GM19452 (cell line): ENCODE data around the gene ADAMTS13.

Experiments
- ATAC-seq: cut with Tn5 transposase; IDR thresholded peaks from one replicate; pipeline ENCODE4 v1.9.1; 2021; ENCODE audit not compliant: unreplicated experiment

The ADAMTS13 gene

DNA sequence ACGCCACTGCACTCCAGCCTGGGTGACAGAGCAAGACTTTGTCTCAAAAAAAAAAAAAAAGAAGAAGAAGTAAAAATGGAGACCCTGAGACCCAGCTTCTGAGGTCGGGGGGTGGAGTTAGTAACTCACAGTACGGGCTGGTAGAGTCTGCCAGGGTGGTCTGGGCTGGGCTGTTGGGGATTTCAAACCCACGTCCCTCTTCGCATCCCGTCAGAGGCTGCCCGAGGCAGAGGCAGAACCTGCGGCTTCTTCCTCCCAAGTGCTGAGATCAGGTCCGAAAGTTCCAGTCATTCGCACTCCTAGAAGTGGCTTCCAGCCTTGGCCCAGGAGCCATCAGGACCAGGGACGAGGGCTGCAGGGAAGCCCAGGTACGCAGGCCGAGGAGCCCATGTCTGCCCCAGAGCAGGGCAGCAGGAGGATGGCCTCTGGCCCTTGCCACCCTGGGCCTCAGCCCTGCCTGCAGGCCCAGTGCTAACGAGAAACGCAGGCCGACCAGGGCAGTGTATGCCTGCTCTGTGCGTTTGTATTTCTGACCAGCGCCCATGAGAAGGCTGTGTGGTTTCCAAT, 66.6 kb downstream of the ADAMTS13 start:
- ATAC-seq = no peak

DNA sequence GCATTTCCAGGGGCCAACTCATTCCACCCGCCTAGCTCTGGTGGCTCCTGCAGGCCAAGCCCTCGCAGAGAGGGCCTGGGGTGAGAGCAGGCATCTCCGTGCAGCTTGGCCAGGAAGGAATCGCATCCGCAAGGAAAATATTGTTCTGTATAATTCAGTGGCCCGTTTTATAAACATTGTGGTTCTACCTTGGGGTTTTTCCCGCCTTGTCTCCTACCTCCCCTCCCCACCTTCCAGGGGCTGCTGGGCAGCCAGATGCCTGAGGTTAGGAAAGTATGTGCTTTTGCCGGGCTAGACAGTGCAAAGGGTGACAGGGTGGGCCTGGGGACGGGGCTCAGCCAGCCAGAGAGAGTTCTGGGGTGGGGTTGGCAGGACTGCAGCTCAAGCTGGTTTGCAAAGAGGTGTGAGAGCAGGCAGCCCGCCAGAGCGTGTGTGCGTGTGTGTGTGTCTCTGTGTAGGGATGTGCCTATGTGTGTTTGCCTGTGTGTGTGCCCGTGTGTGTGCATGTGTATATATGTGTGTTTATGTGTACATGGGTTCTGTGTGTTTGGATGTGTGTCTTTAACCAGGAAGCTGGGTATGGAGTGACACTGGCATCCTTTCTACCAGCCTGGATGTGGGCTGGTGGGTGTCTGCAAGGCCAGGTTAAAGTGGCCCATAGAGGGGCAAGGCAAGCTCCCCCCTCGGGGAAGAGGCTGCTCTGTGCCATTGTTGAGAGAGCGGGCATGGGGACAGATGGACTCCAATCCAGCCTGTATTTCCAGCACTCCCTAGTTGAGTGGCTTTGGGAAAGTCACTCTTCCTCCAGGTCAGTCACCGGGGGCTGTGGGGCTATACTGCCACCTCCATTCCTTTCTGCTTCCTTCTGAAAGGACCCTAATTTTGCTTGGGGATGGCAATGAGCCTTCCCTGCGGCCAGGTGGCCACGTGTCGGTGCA, 67.4 kb downstream of the ADAMTS13 start:
- no peak for ATAC-seq

DNA sequence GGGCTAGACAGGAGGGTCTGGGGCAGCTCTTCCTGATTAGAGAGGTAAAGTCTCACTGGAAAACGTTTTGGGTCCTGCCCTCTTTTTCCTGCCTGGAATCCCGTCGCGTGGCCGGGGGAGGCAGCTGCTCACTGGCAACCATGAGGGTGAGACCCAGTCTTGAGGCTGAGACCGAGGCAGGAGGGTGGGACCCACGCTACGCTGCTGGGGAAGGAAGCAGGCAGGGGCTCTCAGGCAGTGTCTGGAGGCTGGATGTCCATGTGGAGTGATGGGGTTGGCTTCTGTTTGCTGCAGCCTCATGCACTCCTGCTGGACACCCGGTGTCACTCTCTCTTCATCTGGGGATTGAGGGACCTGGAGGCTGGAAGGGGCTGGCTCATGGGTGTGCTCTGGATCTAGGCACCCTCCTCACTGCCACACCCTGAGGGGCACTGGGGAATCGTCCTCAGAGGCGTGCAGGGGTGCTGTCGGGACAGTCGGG, 68.1 kb downstream of the ADAMTS13 start:
- no peak for ATAC-seq

DNA sequence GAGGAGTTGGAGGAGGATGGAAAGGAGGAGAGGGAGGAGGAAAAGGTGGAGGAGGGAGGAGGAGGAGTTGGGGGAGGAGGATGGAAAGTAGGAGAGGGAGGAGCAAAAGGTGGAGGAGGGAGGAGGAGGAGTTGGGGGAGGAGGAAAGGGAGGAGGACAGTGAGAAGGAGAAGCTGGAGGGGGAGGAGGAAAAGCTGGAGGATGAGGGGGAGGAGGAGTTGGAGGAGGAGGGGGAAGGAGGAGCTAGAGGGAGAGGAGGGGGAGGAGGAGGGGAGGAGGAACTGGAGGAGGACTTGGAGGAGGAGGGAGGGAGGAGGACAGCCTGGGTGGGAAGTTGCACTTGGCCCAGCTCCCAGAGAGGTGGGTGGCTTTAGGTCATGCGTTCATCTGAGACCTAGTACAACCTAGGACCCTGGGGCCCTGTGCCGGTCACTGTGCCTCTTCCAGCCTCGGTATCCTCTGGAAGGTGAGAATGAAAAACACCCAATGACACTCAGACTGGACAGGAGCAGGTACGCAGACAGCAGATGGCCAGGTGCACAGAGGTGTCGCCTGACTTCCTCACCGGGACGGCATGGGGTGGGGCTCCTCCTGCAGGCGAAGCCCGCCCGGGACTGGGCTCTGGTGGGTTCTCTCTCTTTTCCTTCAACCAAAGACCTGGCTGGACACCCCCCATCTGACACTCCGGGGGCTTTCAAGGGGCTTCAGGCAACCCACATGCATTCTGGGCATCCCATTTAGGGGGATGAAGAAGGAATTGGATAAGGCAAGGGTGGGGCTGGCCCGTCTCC, 68.9 kb downstream of the ADAMTS13 start:
- no peak for ATAC-seq

DNA sequence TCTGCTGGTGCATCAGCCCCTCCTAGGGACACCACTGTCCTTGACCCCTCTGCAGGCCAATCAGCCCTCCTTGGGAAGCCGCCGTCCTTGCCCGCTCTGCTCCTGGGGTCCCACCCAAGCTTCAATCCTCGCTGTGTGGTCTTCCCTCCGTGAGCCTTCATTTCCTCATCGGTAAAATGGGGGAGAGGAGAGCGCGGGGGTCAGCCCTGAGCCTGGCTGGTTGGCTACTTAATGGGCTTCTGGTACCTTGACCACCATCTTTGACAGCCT, 69.4 kb downstream of the ADAMTS13 start:
- no peak for ATAC-seq

DNA sequence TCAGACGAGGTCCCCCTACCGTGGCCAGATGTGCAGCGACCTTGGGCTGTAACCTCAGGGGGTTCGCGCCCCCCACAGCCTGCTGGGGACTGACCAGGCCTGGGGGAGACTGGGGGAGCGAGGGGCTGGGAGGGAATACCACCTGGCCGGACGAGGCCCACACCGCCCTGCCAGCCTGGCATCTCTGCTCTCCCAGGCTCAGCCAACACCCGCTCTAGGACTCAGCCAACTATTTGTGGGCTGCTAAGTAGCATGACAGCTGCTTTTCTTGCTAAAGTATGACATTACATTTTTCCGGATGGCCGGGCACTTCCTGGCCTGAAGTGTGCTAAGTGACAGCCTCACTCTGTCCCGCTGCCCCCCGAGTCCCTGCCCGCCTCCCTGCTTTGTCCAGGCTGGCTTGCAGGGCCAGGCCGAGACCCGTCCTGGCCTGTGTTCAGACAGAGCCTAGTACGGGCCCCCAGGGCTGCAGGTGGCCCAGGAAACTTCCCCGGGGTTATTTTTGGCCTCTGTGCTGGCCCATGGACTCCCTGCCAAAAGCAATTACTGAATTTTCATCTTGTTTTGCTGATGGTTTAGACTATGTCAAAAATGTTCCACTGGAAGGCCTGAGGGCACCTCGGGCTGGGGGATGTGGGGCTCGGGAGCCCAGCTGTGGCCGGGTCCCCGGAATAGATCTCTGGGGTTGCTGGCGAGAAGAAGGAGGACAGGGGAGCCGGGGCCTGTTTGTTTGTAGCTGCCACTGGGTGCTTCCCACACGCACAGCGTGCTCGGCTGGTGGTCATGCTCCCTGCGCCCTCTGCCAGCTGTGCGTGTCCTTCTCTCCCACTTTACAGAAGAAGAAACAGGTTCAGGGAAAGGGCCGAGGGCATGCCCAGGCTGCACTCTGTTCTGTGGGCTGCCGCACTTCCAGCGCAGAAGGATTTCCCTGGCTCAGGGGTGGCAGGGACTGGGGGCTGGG, 70.2 kb downstream of the ADAMTS13 start:
- no peak for ATAC-seq

DNA sequence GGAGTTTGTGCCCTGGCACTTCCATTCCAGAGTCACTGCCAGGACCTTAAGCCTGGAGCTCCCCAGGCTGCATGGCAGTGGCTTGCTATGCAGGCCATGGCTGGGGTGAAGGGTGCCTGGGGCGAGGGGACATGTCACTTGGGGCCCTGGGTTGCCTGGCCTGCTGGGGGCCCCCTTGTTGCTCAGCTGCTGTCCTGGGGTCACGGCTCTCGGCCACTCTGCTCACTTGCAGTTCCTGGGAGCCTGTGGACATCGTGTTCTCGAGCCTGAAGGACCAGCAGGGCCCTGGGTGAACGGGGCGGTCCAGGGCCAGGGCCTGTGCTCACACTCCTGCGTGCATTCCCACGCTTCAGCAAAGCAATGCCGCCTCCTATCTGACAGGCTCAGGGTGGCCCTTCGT, 71.3 kb downstream of the ADAMTS13 start:
- no peak for ATAC-seq

DNA sequence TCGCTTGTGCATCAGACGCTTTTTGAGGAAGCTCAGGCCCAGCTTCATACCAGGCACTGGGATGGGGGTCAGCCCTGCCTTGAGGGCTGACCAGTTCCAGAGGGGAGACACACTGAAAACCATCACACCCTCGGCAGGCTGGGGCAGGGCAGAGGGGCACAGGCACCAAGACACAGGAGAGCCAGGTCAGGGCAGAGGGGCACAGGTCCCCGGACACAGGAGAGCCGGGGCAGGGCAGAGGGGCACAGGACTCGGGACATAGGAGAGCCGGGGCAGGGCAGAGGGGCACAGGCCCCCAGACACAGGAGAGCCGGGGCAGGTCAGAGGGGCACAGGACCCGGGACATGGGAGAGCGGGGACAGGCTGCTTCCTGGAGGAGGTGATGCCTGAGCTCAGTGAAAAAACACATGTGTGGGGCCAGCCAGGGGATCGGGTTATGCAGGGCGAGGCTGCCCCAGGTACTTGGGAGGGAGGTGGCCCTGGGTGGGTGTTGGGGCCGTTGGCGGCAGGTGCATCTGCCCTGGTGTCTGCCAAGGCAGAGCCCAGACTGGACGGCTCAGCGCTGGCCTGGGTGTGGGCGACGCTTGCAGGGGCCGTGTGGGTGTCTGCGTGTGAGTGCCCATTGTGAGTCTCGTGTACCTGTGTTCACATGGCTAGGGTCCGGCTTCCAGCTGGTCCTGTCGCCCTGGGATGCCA, 71.8 kb downstream of the ADAMTS13 start:
- no peak for ATAC-seq

DNA sequence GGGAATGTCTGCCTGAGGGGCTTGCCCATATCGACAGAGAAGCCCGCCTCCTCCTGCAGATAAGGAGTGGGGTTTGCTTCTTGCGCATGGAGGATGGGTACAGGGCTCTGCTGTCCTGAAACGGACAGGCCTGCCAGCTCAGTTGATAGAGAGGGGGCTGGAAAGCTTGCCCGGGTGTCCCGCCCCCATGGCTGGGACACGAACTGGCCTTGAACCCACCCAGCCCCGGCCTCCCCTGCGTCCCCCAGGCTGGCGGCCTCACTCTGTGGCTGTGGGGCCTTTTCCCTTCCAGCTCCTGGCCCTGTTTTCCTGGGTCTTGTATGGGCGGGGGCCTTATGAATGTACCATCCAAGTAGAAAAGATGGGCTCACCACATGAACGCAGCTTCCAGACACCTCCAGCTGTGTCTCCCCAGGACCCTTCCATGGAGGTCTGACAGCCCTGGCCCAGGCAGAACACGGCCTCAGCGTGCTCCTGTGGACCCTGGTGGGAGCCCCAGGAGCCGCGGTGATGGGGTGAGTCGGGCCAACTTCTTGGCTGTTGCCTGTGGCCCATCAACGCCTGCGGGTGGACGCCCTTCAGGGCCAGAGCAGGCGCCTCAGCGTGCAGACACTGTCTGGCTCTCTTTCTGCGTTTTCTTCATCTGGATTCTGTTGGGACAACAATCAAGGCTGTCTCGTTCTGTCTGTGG, 72.6 kb downstream of the ADAMTS13 start:
- ATAC-seq = no peak

DNA sequence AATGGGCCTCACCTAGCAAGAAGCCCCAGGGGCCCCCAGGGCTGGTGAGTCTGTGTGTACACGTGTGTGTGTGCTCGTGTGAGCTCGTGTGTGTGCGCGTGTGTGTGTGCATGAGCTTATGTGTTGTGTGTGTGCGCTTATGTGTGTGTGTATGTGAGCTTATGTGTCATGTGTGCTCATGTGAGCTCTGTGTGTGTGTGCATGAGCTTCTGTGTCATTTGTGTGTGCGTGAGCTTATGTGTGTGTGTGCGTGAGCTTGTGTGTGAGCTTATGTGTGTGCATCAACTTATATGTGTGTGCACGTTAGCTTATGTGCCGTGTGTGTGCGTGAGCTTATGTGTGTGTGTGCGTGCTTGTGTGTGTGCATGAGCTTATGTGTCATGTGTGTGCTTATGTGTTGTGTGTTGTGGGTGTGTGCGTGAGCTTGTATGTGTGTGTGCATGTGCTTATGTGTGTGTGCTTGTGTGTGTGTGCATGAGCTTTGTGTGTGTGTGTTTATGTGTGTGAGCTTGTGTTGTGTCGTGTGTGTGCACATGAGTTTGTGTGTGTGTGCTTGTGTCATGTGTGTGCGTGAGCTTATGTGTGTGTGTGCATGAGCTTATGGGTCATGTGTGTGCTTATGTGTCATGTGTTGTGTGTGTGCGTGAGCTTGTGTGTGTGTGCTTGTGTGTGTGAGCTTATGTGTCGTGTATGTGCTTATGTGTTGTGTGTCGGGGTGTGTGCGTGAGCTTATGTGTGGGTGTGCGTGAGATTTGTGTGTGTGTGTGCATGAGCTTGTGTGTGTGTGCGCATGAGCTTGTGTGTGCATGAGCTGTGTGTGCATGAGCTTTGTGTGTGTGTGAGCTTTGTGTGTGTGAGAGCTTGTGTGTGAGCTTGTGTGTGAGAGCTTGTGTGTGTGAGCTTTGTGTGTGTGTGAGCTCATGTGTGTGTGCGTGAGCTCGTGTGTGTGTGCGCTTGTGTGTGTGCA, 73.4 kb downstream of the ADAMTS13 start:
- ATAC-seq = no peak

DNA sequence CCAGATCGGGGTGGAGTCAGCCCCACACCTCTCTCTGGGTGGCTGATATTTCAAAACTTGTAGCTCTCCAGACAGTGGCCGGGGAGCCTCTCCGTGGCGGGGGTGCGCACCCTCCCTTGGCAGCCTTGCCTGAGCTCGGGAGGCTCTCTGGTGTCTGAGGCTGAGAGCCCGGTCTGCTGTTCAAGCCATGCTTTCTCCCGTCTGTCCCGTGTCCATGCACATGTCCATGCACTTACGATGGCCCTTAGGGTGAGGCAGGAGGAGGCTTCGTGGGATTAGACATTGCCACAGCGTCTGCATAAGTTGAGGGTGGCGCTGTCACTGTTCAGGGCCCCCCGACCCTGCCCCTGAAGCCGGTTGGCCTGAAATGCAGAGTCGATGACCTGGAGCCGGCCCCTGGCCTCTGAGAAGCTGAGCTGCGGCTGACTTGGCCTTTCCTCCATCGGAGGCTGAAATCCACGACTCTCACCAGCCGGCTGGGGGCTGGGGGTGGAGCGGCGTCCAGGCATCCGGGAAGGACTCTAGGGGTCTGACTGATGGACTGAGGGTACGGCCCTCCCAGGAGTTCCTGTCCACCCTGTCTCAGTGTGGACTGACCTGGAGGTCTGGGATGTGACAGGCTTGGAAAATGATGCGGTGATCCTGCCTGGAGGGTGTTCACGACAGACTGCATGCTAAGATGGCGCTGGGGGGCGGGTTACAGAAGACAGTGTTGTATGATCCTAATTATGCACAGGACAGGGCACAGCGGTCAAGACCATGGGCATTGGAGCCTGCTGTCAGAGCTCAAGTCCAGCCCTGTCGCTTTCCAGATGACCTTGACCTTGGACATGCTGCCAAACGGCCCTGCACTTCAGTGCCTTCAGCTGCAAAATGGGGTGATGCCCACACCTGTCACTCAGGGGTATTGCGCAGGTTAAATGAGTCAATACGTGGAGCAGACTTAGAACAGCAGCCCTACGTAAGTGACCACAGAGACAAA, 75.0 kb downstream of the ADAMTS13 start:
- no peak for ATAC-seq

DNA sequence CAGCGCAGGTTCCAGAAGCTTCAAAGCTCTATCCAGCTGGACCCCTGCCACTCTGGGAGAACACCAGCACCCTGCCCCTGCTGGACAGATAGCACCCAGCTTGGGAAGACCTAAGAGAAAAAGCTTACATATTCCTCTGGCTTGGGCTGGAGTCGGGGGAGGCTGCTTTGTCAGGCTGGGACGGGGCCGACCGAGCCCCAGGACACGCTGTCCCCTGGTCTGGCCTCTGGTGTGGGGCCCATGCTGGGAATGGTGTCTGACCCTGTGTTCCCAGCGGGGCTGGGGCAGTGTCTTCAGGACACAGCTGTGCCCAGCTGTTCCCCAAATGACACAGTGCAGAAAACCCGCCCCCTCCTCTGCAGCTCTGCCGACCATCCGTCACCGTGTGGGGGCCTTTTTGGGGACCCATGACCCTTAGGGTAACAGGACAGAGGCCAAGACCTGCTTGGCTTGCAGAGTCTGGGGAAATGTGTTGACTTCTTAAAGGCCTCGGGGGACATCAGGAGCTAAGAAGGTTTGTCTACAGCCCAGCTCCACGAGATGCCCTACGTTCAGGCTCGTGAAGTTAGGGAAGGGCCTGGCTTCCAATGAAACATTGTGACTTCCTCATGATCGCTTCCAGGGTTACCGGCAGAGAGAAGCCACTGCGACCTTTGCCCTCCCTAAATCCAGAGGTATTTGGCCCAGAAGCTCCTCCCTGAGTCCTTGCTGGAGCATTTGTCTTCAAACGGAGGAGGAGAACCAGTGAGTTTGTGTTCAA, 77.1 kb downstream of the ADAMTS13 start:
- ATAC-seq = no peak

DNA sequence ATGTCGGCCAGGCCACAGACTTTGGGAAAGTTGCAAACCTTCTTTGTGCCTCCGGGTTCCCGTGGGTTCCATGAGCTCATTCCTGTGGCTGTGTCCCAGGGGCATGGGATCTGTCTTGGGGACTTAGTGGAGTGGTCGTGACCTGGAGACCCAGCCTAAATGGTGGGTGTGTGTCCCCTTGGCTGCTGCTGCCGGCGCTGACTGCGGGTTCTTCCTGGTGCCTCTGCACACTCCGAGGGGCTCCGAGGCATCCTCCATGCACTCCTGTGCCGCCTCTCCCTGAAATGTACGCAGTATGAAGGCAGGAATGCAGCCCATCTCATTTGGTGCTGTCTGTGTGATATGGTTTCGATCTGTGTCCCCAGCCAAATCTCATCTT, 77.7 kb downstream of the ADAMTS13 start:
- no peak for ATAC-seq

DNA sequence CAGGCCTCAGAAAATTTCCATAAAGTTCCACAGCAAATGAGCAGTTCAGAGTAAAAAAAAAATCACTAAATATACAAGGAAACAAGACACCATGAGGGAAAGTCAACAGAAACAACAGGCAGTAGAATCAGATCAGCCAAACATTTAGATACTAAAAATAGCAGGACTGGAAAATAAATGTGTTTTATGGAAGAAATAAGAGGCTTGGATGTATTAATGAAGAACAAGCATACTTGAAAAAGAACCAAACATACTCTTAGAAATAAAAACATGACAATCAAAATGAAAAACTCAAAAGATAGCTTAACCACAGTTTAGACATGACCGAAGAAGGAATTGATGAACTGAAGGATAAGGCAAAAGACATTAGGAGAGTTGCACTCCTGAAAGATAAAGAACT, 79.9 kb downstream of the ADAMTS13 start:
- no peak for ATAC-seq

DNA sequence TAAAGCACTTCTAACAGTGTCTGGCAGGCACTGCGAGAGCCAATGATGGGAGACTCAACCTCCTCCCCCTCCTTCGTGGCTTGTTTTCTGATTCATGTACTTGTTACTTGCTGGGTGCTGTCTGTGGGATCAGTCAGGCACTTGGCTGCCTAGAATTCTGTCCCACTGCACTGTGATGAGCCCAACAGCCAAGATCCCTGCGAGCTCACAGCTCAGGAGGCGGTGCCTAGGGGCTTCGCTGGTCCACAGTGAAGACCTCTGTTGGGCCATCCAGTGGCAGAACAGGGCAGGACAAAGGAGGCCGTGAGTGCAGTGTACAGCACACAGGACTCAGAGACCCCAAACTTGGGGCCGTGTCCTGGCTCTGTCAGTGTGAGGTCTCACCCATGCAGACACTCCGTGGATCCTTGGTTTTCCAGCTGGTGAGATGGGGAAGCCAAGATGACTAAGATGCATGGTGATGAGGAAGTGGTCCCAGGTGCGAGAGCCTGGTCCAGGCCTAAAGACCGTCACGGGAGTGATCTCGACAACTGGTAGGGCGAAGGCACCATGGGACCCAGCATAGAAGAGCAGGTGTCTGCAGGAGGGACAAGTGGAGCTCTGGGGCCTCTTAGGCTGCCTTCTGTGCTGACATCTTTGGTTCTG, 83.1 kb downstream of the ADAMTS13 start:
- ATAC-seq = no peak
